ENCODE data around the gene IQCH.

- no peak for TF ChIP-seq CTCF (IDR thresholded peaks at IDR 0.05)
- TF ChIP-seq POLR2A (IDR thresholded peaks at IDR 0.05) = no peak
These were observed 150.9 kb downstream of the IQCH start for GRCh38 chr15:67405208-67406191.
